Neutrophil (primary cell): ENCODE data around the gene MRFAP1L1.
"Not testable (repeated sequence)": the region's sequence is repeated elsewhere in the genome, so short reads cannot be mapped to it uniquely, and the experiment has no call there.

ENCODE experiments used
- H3K27ac ChIP-seq: fragments of 200-600 bp; sonication (generic); 2 replicates; pipeline ENCODE4 v1.5.1; 2016; ENCODE audit warnings: mild to moderate bottlenecking, moderate library complexity
- H3K27me3 ChIP-seq: fragments of 200-600 bp; sonication (generic); 2 replicates; pipeline ENCODE4 v1.6.0; 2016; ENCODE audit warnings: mild to moderate bottlenecking
- H3K36me3 ChIP-seq: fragments of 200-600 bp; sonication (generic); 2 replicates; pipeline ENCODE4 v1.5.1; 2017
- H3K4me1 ChIP-seq, 2 experiments: fragments of 200-600 bp in 1 of 2; sonication (generic) in 1 of 2; 1 replicate in 1 of 2; 2 replicates in 1 of 2; pipeline versions ENCODE4 v1.5.1 to v1.6.1; 2013 to 2016; ENCODE audit warnings: low read depth in 1 of 2, low read length in 1 of 2, mild to moderate bottlenecking in 1 of 2, moderate library complexity in 1 of 2; ENCODE audit not compliant: control insufficient read depth in 1 of 2, insufficient read depth in 1 of 2
- H3K4me3 ChIP-seq, 2 experiments: fragments of 200-600 bp in 1 of 2; sonication (generic) in 1 of 2; 1 replicate in 1 of 2; 2 replicates in 1 of 2; pipeline ENCODE4 v1.5.1; 2013 to 2016; ENCODE audit warnings: low read depth in 1 of 2, low read length in 1 of 2, mild to moderate bottlenecking in 1 of 2, moderate library complexity in 1 of 2
- H3K9me3 ChIP-seq: fragments of 200-600 bp; sonication (generic); 2 replicates; pipeline ENCODE4 v1.5.1; 2016
- TF ChIP-seq, protein P1 (sequence below): fragments of 200-600 bp; sonication (generic); IDR thresholded peaks from 2 replicates; pipeline ENCODE4 v1.5.1; 2016; ENCODE audit warnings: antibody characterized with exemption

Gene MRFAP1L1

DNA sequence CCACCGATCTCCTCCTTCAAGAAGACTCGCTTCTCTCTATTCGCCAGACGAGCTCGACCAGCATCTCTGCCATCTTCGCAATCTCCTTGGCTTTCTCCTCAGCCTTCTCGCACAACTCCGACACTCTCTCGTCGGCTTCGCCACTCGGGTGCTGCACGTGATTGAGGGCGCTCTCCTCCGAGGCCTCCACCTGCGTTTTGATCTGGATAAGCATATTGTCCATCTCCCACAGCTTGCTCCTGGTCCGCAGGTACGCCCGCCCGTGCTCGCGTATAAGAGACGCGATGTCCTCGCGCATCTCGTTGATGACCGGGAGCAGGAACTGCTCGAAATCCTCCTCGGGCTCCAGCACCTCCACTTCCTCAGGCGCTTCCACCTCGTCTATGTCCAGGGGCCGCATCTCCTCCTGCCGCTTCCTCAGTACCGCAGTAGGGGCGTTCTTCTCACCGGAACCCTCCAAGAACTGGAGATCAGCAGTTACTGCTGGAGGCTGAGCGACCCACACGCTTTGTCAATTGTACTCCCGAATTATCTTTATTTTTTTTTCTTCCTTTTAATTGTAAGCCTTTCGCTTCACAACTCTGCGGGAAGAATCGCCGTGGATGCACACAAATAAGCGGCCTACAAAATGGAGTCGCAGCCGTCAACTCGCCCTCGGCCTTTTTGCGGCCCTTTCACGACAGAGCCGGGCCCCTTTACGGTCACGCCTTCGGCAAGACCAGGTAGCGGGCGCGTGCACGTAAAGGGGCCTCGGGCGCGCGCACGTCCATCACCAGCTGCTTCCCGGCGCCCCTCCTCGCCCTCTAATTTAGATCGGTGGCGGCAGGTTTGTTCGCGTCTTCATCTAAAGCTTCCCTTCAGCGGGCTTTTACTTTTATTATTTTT is at the start of gene MRFAP1L1:
MRFAP1L1 (minus strand) TSS at position 636 of the 885 bp plus-strand sequence; CDS start at position 400, 236 bp downstream.
- H3K27me3 ChIP-seq = no peaks in the 10 kb centered on the region
- H3K36me3 ChIP-seq = no peaks in the 10 kb centered on the region
- peak within 1 kb of the TSS; percentile 94 for H3K27ac ChIP-seq
- H3K9me3 ChIP-seq = no peaks in the 10 kb centered on the region
- TF ChIP-seq, protein P1, sequence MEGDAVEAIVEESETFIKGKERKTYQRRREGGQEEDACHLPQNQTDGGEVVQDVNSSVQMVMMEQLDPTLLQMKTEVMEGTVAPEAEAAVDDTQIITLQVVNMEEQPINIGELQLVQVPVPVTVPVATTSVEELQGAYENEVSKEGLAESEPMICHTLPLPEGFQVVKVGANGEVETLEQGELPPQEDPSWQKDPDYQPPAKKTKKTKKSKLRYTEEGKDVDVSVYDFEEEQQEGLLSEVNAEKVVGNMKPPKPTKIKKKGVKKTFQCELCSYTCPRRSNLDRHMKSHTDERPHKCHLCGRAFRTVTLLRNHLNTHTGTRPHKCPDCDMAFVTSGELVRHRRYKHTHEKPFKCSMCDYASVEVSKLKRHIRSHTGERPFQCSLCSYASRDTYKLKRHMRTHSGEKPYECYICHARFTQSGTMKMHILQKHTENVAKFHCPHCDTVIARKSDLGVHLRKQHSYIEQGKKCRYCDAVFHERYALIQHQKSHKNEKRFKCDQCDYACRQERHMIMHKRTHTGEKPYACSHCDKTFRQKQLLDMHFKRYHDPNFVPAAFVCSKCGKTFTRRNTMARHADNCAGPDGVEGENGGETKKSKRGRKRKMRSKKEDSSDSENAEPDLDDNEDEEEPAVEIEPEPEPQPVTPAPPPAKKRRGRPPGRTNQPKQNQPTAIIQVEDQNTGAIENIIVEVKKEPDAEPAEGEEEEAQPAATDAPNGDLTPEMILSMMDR = peak; percentile 13
- peaks cover 48 to 55% of the 10 kb centered on the region in 2 experiments for H3K4me1 ChIP-seq
- H3K4me3 ChIP-seq = peak within 1 kb of the TSS; percentile 68 to 82

DNA sequence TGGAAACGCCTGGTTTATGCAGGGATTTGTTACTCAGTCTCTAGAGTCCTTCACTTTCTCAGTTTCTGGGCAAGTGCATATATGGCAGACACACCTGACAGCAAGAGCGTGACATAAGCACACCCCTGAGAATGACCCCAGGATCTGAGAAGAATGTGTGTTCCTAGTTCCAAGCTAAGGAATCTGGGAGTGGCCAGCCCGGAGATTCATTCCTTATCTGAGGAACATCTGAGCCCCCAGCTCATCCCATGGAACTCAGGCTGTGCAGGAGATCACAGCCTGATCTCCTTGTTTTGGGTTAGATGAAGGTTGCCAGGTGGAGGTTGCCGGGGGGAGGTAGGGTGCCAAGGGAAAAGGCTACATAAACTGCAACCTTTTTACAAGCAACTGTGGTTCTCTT is 49.1 kb upstream of the MRFAP1L1 start:
- Histone ChIP-seq H3K27ac (no peak overlapping the region), H3K27me3 (peaks cover 21% of the 10 kb centered on the region), H3K9me3 (no peaks in the 10 kb centered on the region), H3K4me1 (no peaks in the 10 kb centered on the region), H3K4me3 (no peak overlapping the region), H3K36me3 (no peaks in the 10 kb centered on the region)
- TF ChIP-seq, protein P1 = no peak

DNA sequence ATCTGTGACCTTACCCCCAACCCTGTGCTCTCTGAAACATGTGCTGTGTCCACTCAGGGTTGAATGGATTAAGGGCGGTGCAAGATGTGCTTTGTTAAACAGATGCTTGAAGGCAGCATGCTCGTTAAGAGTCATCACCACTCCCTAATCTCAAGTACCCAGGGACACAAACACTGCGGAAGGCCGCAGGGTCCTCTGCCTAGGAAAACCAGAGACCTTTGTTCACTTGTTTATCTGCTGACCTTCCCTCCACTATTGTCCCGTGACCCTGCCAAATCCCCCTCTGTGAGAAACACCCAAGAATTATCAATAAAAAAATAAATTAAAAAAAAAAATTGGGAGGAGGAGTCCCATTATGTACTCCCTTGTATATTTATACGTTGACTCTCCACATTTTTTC is 46.7 kb upstream of the MRFAP1L1 start:
- H3K9me3 ChIP-seq, H3K27me3 ChIP-seq, H3K27ac ChIP-seq, H3K36me3 ChIP-seq, H3K4me1 ChIP-seq, H3K4me3 ChIP-seq: not testable (repeated sequence)

DNA sequence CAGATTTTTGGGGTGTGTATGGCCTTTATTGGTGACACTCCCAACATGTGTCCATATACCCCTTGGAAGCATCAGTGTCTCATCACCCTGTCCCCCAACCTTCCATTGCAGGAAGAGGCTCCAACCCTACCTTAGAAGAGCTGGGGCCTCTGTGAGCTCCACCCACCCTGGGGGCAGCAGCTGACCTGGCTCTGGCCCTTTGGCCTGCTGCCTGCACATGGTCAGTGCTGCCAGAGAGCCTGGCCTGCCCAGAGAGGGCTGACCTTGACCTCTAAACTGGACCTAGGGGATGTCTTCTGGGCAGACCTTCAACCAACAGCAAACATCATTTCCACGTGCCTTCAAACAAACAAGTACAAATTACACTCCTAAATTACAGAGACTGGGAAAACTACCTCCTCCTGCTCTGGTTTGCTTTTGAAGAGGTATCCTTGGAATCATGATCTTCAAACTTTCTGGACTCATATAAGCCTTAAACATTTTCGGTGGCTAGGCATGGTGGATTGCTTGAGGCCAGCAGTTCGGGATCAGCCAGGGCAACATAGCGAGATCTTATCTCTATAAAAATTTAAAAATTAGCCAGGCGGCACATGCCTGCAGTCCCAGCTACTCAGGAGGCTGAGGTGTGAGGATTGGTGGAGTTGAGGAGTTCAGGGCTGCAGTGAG is 45.6 kb upstream of the MRFAP1L1 start:
- Histone ChIP-seq H3K9me3 (no peaks in the 10 kb centered on the region), H3K27ac (no peak overlapping the region), H3K4me3 (no peak overlapping the region), H3K27me3 (no peaks in the 10 kb centered on the region), H3K36me3 (no peaks in the 10 kb centered on the region), H3K4me1 (no peaks in the 10 kb centered on the region)
- TF ChIP-seq, protein P1 = no peak

DNA sequence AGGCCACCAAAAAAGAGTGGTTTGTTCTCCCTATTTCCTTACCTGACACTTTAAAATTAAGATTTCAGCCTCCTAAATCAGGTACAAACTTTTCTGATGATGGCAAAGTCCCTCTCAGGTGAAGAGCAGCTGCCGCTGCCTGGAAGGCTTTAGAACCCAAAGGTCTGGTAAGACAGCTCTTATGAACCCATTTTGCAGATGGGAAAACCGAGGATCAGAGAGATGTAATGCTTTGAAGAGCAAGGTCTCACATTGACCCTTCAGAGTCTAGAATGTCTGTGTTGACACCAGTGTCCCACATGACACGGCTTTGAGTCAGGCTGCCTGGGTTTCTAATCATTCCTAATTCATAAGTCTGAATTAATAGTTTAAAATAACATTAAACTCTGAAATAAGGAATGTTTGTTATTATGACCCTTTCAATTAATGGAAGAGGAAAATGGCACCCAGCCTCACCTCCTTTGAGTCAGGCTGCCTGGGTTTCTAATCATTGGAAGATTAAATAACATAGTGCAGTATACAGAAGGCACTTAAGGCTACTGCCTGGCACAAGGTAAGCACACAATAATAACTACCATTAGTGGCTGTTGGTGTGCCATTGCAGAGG is 44.9 kb upstream of the MRFAP1L1 start:
- H3K27me3 ChIP-seq = no peaks in the 10 kb centered on the region
- no peaks in the 10 kb centered on the region for H3K36me3 ChIP-seq
- TF ChIP-seq, protein P1 = no peak
- no peak overlapping the region for H3K27ac ChIP-seq
- H3K4me1 ChIP-seq = no peaks in the 10 kb centered on the region
- H3K9me3 ChIP-seq = no peaks in the 10 kb centered on the region
- no peak overlapping the region for H3K4me3 ChIP-seq

DNA sequence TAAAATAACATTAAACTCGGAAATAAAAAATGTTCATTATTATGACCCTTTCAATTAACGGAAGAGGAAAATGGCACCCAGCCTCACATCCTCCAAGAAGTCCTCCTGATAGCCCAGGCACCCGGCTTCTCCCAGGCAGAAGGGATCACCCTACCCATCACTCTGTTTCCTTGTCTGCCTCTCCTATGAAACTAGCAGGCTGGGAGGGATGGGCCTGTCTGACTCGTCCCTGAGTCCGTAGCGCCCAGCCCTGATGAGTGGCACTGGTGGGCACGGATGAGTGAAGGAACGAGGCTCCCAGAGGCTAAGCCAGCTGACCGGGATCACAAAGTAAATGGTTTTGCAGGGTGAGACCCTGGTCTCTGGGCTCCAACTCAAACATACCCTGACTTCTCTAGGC is 44.2 kb upstream of the MRFAP1L1 start:
- H3K36me3 ChIP-seq = no peaks in the 10 kb centered on the region
- H3K27me3 ChIP-seq = no peaks in the 10 kb centered on the region
- H3K4me3 ChIP-seq = no peak overlapping the region
- no peaks in the 10 kb centered on the region for H3K4me1 ChIP-seq
- TF ChIP-seq, protein P1 = no peak
- no peak overlapping the region for H3K27ac ChIP-seq
- H3K9me3 ChIP-seq = no peaks in the 10 kb centered on the region
